Mesendoderm (in vitro differentiated cells): ENCODE data around the gene EPHA3.
"Not testable (repeated sequence)": the region's sequence is repeated elsewhere in the genome, so short reads cannot be mapped to it uniquely, and the experiment has no call there.

ENCODE experiments used
- DNase-seq: peaks from one replicate; pipeline ENCODE4 v3.0.0; 2013
- H2AK5ac ChIP-seq: 2 replicates; pipeline ENCODE4 v1.6.1; 2013; ENCODE audit warnings: low read length, inconsistent platforms
- H2BK120ac ChIP-seq: 2 replicates; pipeline ENCODE4 v1.6.1; 2013; ENCODE audit warnings: low read depth, mild to moderate bottlenecking, low read length, moderate library complexity, mixed read lengths
- H2BK15ac ChIP-seq: replicated peaks from 2 replicates; pipeline ENCODE4 v1.6.1; 2013; ENCODE audit warnings: low read depth, mild to moderate bottlenecking, moderate library complexity
- H2BK5ac ChIP-seq: 2 replicates; pipeline ENCODE4 v1.6.1; 2013; ENCODE audit warnings: low read length, inconsistent platforms
- H3K18ac ChIP-seq: 2 replicates; pipeline ENCODE4 v1.6.1; 2013; ENCODE audit warnings: mild to moderate bottlenecking, low read length, mixed read lengths
- H3K23ac ChIP-seq: one replicate; pipeline ENCODE4 v1.6.1; 2013; ENCODE audit warnings: low read length
- H3K27ac ChIP-seq: 2 replicates; pipeline ENCODE4 v1.5.1; 2013; ENCODE audit warnings: low read depth, mild to moderate bottlenecking, inconsistent platforms, low read length, moderate library complexity
- H3K27me3 ChIP-seq: 2 replicates; pipeline ENCODE4 v1.6.1; 2013; ENCODE audit warnings: low read length, control low read depth, mild to moderate bottlenecking, inconsistent platforms; ENCODE audit not compliant: insufficient read depth, poor library complexity
- H3K36me3 ChIP-seq: 2 replicates; pipeline ENCODE4 v1.6.1; 2013; ENCODE audit warnings: low read length, inconsistent platforms; ENCODE audit not compliant: control insufficient read depth, insufficient read depth
- H3K4ac ChIP-seq: one replicate; pipeline ENCODE4 v1.6.1; 2013; ENCODE audit warnings: low read depth, mild to moderate bottlenecking, low read length, moderate library complexity
- H3K4me1 ChIP-seq: 2 replicates; pipeline ENCODE4 v1.6.1; 2013; ENCODE audit warnings: low read depth, low read length, inconsistent platforms; ENCODE audit not compliant: control insufficient read depth
- H3K4me2 ChIP-seq: 2 replicates; pipeline ENCODE4 v1.6.1; 2013; ENCODE audit warnings: low read length
- H3K4me3 ChIP-seq: 2 replicates; pipeline ENCODE4 v1.5.1; 2013; ENCODE audit warnings: mild to moderate bottlenecking, low read length
- H3K56ac ChIP-seq: one replicate; pipeline ENCODE4 v1.6.1; 2013; ENCODE audit warnings: low read length
- H3K79me1 ChIP-seq: 2 replicates; pipeline ENCODE4 v1.6.1; 2013; ENCODE audit warnings: low read length, inconsistent platforms
- H3K79me2 ChIP-seq: 2 replicates; pipeline ENCODE4 v1.6.1; 2013; ENCODE audit warnings: mild to moderate bottlenecking, low read length; ENCODE audit not compliant: control insufficient read depth, insufficient read depth
- H3K9ac ChIP-seq: 2 replicates; pipeline ENCODE4 v1.6.1; 2013; ENCODE audit warnings: low read length, inconsistent platforms
- H4K5ac ChIP-seq: one replicate; pipeline ENCODE4 v1.6.1; 2013; ENCODE audit warnings: low read length
- H4K8ac ChIP-seq: one replicate; pipeline ENCODE4 v1.6.1; 2013; ENCODE audit warnings: low read depth, mild to moderate bottlenecking, control low read depth, low read length, moderate library complexity
- WGBS: extraction: QIAGEN DNeasy Blood & Tissue Kit; methylation state at CpG from one replicate; pipeline ENCODE4 v1.1.7; 2013; ENCODE audit warnings: low lambda C conversion rate, missing lambda C conversion rate; ENCODE audit not compliant: insufficient coverage; ENCODE audit errors: extremely low coverage; 5-methylcytosine and 5-hydroxymethylcytosine counted together

Gene EPHA3

DNA sequence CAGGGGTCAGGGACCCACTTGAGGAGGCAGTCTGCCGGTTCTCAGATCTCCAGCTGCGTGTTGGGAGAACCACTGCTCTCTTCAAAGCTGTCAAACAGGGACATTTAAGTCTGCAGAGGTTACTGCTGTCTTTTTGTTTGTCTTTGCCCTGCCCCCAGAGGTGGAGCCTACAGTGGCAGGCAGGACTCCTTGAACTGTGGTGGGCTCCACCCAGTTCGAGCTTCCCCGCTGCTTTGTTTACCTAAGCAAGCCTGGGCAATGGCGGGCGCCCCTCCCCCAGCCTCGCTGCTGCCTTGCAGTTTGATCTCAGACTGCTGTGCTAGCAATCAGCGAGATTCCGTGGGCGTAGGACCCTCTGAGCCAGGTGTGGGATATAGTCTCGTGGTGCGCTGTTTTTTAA, 243.5 kb downstream of the EPHA3 start:
- H3K36me3 ChIP-seq, H2BK5ac ChIP-seq, H3K4ac ChIP-seq, H2BK120ac ChIP-seq, H3K18ac ChIP-seq, H3K4me1 ChIP-seq, H3K27ac ChIP-seq, H3K23ac ChIP-seq, H3K4me2 ChIP-seq, H3K4me3 ChIP-seq, H2BK15ac ChIP-seq, H4K8ac ChIP-seq, H3K9ac ChIP-seq, H3K79me1 ChIP-seq, H3K79me2 ChIP-seq, DNase-seq, H3K27me3 ChIP-seq, H3K56ac ChIP-seq, H4K5ac ChIP-seq, H2AK5ac ChIP-seq: not testable (repeated sequence)
- no CpG with 5 or more reads among the region's 12 CpGs for WGBS

DNA sequence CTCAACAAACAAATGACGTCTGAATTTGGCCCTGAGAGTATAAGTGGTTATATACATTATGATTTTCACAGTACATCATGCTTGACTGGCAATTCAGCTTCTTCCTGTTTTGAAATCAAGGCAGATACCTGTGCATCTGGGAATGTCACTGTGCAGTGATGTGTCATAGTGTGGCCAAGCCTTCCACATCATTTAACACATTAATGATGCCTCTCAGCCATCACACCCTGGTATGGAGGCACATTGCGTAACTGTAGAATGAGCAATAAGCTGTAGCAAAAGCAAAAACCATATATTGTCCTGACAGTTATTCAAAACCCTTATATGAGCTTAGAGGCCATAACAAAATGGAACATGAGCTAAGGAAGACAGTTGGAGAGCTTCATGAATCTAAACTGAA, 246.0 kb downstream of the EPHA3 start:
- no peak overlapping the region for H2AK5ac ChIP-seq
- no peaks in the 10 kb centered on the region for H3K36me3 ChIP-seq
- no peaks in the 10 kb centered on the region for H3K79me1 ChIP-seq
- no peak overlapping the region for H3K23ac ChIP-seq
- H2BK5ac ChIP-seq: no peak overlapping the region
- H2BK15ac ChIP-seq: no peak overlapping the region
- no peak overlapping the region for H3K56ac ChIP-seq
- H3K79me2 ChIP-seq: no peaks in the 10 kb centered on the region
- H3K27me3 ChIP-seq: no peaks in the 10 kb centered on the region
- H3K27ac ChIP-seq: no peak overlapping the region
- no peaks in the 10 kb centered on the region for H3K4me1 ChIP-seq
- no peak for DNase-seq
- H3K9ac ChIP-seq: no peak overlapping the region
- WGBS: no CpG with 5 or more reads among the region's 2 CpGs
- no peak overlapping the region for H3K4ac ChIP-seq
- H3K4me2 ChIP-seq: no peak overlapping the region
- no peak overlapping the region for H3K18ac ChIP-seq
- no peak overlapping the region for H2BK120ac ChIP-seq
- no peak overlapping the region for H3K4me3 ChIP-seq
- no peak overlapping the region for H4K8ac ChIP-seq
- H4K5ac ChIP-seq: no peak overlapping the region

DNA sequence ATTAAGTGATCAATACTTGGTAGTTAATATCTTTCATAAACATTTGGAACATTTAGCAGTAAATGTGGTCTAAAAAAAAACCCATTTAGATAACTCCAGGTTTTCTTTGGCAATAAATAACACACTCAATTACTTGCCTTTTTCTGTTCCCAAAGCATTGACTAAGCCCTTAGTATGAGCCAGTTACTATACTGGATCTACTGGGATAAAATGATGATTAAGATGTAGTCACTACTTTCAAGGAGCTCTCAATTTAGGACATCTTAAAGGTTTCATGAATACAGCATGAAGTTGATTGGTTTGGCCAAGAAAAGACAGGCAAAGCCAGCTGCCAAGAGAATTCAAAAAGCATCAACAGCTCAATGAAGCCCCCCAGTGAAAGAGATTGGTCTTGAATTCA, 250.9 kb downstream of the EPHA3 start:
- H3K79me2 ChIP-seq: no peaks in the 10 kb centered on the region
- H3K4me3 ChIP-seq: no peak overlapping the region
- H2AK5ac ChIP-seq: no peak overlapping the region
- H3K4ac ChIP-seq: no peak overlapping the region
- H3K23ac ChIP-seq: no peak overlapping the region
- H3K27me3 ChIP-seq: no peaks in the 10 kb centered on the region
- no peak overlapping the region for H3K18ac ChIP-seq
- H3K79me1 ChIP-seq: no peaks in the 10 kb centered on the region
- no peak overlapping the region for H2BK15ac ChIP-seq
- no peak for DNase-seq
- no peak overlapping the region for H3K56ac ChIP-seq
- no peaks in the 10 kb centered on the region for H3K4me1 ChIP-seq
- H4K8ac ChIP-seq: no peak overlapping the region
- H4K5ac ChIP-seq: no peak overlapping the region
- no peak overlapping the region for H3K27ac ChIP-seq
- no peak overlapping the region for H2BK120ac ChIP-seq
- no peaks in the 10 kb centered on the region for H3K36me3 ChIP-seq
- H2BK5ac ChIP-seq: no peak overlapping the region
- H3K4me2 ChIP-seq: no peak overlapping the region
- H3K9ac ChIP-seq: no peak overlapping the region

DNA sequence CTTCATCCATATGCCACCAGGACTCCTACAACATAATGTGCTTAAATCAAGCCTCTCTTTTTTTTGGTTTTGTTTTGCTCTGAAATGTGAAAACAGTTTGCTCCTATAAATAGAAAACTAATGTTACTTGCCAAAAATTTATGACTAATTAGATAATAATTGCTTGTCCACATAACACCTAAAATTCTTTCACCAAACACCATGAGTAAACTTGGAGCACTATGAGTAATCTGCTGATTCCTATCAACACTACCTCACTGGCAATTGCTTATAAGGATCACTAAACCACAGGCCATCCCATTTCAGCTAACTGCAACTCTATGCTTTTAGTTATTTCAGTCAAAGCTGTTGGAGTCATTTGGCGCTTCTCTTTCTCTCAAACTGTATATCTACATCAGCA, 252.7 kb downstream of the EPHA3 start:
- Histone ChIP-seq H3K23ac (no peak overlapping the region), H3K4me1 (no peaks in the 10 kb centered on the region), H2AK5ac (no peak overlapping the region), H2BK15ac (no peak overlapping the region), H4K8ac (no peak overlapping the region), H4K5ac (no peak overlapping the region), H2BK5ac (no peak overlapping the region), H3K79me1 (no peaks in the 10 kb centered on the region), H3K4me2 (no peak overlapping the region), H3K27ac (no peak overlapping the region), H3K4me3 (no peak overlapping the region), H3K56ac (no peak overlapping the region), H3K4ac (no peak overlapping the region), H3K18ac (no peak overlapping the region), H3K36me3 (no peaks in the 10 kb centered on the region), H3K27me3 (no peaks in the 10 kb centered on the region), H3K9ac (no peak overlapping the region), H2BK120ac (no peak overlapping the region), H3K79me2 (no peaks in the 10 kb centered on the region)
- WGBS: no CpG with 5 or more reads among the region's 1 CpG
- no peak for DNase-seq

DNA sequence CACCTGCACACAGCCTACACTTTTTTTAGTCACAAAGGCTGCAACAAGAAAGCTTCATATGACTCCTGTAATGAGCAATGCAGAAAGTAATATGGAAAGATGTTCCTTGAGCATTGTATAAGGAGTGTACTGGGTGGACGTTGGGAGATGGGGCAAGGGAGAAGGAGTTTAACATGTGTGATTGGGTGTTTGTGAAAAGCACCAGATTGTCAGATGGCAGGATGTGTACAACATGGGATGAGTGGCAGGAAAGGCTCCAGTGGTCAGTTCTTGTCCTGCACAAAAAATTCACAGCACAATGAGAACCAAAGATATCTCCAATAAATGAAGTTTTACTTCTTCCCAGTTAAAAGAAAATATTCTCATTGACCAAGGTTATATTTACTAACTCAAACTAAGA, 255.1 kb downstream of the EPHA3 start:
- no peak overlapping the region for H3K56ac ChIP-seq
- no peak overlapping the region for H4K8ac ChIP-seq
- no peak overlapping the region for H2AK5ac ChIP-seq
- H2BK120ac ChIP-seq: no peak overlapping the region
- H4K5ac ChIP-seq: no peak overlapping the region
- H3K36me3 ChIP-seq: no peaks in the 10 kb centered on the region
- H2BK15ac ChIP-seq: no peak overlapping the region
- H3K23ac ChIP-seq: no peak overlapping the region
- no peak for DNase-seq
- H3K9ac ChIP-seq: no peak overlapping the region
- H3K27ac ChIP-seq: no peak overlapping the region
- H2BK5ac ChIP-seq: no peak overlapping the region
- H3K4me1 ChIP-seq: no peaks in the 10 kb centered on the region
- no CpG with 5 or more reads among the region's 1 CpG for WGBS
- H3K4me2 ChIP-seq: no peak overlapping the region
- H3K4me3 ChIP-seq: no peak overlapping the region
- no peaks in the 10 kb centered on the region for H3K27me3 ChIP-seq
- no peak overlapping the region for H3K18ac ChIP-seq
- H3K79me2 ChIP-seq: no peaks in the 10 kb centered on the region
- H3K79me1 ChIP-seq: no peaks in the 10 kb centered on the region
- H3K4ac ChIP-seq: no peak overlapping the region

DNA sequence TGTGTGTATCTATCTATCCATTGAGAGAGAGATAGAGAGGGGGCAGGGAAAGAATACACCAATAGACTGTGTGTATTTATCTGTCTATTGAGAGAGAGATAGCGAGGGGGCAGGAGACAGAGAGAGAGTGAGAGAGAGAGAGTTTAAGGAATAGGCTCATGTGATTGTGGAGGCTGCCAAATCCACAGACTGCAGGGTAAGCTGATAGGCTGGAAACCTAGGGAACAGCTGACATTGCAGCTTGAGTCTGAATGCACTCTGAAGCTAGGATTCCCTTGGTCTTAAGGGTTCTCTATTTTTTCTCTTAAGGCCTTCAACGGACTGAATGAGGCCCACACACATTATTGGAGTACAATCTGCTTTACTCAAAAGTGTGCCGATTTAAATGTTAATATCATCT, 255.8 kb downstream of the EPHA3 start:
- no peaks in the 10 kb centered on the region for H3K36me3 ChIP-seq
- no peak overlapping the region for H3K18ac ChIP-seq
- no peak overlapping the region for H3K56ac ChIP-seq
- no peak overlapping the region for H2BK15ac ChIP-seq
- no peak overlapping the region for H2BK5ac ChIP-seq
- H3K27me3 ChIP-seq: no peaks in the 10 kb centered on the region
- H3K4me3 ChIP-seq: no peak overlapping the region
- no peak overlapping the region for H3K4me2 ChIP-seq
- no peak overlapping the region for H3K9ac ChIP-seq
- H3K79me1 ChIP-seq: no peaks in the 10 kb centered on the region
- H4K8ac ChIP-seq: no peak overlapping the region
- no peak overlapping the region for H3K27ac ChIP-seq
- no peak overlapping the region for H3K23ac ChIP-seq
- no peaks in the 10 kb centered on the region for H3K79me2 ChIP-seq
- DNase-seq: no peak
- H4K5ac ChIP-seq: no peak overlapping the region
- no peak overlapping the region for H2BK120ac ChIP-seq
- no peak overlapping the region for H3K4ac ChIP-seq
- WGBS: no CpG with 5 or more reads among the region's 3 CpGs
- no peaks in the 10 kb centered on the region for H3K4me1 ChIP-seq
- H2AK5ac ChIP-seq: no peak overlapping the region
